ENCODE results near the gene POLR3B.
"Not testable (repeated sequence)": the region's sequence is repeated elsewhere in the genome, so short reads cannot be mapped to it uniquely, and the experiment has no call there.

The POLR3B gene

GRCh38 chr12:106477627-106478026 lies 120.1 kb downstream of the POLR3B start:
- not testable (repeated sequence) for DNase-seq

DNA sequence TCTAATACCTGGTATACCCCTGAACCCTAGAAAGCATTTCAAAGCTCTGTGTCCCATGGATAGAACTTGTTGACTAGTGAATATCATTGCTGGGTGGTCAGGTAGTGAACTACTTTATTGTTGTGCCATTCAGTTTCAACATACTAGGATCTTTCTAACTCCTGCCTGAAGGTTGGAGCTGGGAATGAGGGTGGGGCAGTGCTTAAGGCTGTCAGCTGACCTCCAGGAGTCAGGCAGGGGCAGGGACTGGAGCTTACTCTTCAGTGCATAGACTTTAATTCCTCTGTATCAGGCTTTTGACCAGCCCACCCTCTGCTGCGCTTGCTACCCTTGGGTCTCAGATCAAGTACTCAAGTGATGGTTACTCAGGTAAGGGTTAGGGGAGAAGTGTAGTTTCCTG lies 122.7 kb downstream of the POLR3B start:
- DNase-seq, result no peak

DNA sequence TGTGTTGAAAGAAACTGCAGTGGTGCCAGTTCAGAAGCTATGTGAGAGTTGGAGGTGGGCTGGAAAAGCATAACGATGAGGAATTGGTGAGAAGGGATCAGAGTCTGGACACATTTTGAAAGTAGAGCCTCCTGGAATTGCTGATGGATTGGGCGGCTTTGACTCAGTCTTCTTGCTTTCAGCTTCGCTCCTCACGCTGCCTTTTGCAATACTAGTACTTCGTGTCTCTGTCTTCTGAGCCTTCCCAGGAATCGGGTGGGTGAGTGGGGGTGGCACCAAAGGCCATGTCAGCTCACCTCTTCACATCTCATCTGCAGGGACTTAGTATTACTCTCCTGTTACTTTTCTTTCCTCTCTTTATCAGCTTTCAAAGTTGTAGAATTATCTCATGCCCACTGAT lies 123.7 kb downstream of the POLR3B start:
- no peak for DNase-seq

DNA sequence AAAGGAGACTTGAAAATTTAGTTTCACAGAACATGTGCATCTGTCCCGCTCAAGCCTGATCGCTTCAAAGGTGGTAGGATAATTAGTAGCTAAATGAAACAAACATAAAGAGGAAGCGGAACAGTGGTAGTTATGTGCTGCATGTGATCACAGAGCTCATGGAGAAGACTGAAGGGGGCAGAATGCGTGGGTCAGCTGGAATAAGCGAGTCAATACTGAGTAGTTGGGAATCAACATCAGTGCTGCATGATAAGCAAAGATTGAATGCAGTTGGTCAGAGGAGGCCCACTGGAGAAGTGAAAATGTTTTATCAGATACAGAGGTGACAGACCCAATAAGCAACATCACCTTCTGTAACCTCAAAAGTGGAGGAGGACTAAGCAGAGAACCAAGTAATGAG lies 130.1 kb downstream of the POLR3B start:
- no peak for DNase-seq

DNA sequence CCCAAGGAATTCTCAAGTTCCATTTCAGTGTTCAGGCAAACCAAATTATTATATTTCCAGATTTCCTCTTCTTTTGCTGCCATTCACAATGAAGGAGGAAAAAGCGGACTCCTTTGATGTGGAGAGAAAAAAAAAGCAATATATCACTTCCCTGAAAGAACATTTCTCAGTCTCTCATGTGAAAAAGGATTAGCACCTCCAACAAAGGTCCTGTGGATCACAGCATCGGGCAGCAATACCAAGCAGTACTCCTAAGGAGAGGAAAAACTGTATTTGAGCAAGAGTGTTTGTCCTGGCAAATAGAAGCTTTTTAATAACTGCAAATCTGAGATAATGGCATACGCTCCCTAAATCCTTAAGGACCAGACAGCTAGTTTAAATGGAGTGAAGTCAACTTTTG lies 131.3 kb downstream of the POLR3B start:
- no peak for DNase-seq

DNA sequence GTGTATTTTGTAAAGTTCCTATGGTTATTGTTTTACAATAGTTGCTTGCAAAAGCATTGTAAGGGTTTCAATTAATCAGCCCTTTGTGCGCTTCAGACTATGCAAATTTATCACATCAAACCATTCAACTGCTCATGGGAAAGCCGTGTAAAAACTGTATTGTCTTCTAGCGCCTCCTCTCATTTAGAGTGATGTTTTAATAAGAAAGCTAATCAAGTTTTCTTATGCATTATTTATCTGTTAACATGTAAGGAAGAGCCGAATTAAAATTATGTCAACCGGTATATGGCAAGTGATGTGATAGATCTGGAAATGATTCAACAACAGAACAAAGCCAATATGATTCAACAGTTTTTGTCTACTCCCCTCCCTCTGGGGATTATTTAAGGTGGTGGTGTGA lies 132.7 kb downstream of the POLR3B start:
- no peak for DNase-seq

- DNase-seq, result no peak
Observed at GRCh38 chr12:106492857-106493256, 135.3 kb downstream of the POLR3B start.

GRCh38 chr12:106493531-106493930 lies 136.0 kb downstream of the POLR3B start:
- DNase-seq, result no peak

DNA sequence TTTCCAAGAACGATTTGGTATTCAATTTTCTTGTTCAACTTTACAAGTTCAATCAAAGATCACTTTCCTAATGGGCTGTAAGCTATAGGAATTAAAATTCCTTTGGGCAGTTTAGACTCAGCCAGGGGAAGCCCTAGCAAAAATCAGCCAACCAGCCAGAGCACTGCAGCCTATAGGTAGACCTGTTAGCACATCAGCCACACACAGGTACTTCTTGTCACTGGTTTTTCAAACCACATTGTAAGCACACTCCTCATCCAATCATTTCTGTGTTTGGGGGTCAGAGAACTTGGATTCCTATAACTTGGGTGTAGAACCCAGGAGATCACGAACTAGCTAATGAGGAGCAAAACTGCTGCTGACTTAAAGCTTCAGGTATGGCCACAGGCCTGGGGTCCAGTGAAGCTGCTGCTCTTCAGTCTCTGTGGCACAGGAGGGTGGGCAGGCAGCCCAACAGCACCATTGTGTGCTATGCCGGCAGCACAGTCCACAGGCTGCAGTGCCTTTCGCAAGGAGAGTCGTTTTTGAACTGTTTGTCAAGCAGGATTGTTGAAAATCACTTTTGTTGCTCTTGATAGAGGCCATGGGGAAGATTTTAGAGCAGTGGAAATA lies 137.9 kb downstream of the POLR3B start:
- DNase-seq, result no peak

DNA sequence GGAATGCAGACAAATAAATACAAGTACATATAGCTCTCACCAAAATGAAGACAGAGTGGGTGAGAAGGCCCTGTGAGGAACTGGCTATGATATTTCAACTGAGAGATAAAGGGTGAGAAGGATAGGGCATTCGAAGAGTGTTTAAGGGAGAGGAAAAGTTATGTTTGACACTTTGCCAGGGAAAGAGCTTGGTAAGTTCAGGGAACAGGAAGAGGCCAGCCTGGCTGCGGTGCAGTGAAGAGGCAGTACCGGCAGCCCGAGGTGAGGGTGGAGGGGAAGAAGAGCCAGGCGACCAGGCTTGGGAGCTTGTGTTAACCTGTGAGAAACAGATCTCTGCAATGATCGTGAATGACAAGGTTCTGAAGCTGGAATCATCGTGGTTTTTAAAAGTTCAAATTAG lies 140.5 kb downstream of the POLR3B start:
- no peak for DNase-seq

- no peak for DNase-seq
Observed at GRCh38 chr12:106499628-106500027, 142.1 kb downstream of the POLR3B start.

DNA sequence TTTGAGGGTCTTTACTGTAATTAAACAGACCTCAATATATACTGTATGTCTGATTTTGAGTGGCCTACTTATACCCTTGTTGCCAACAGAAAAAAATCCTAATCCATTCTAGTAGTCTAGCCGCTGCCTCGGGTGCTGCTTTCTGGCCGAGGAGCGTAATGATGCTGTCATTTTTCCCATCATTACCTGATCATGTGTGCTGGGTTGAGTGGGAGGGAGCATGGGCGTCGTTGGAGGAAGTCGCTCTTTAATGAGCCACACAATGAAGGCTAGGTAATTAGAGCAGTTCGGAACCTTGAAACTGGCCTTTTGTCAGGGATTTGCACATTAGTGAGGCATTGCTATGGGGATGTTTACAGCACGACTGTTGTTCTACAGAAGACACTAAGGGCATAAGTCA lies 149.1 kb downstream of the POLR3B start:
- DNase-seq, result no peak

- no peak for DNase-seq
Observed at GRCh38 chr12:106508966-106509365, 151.4 kb downstream of the POLR3B start.

DNA sequence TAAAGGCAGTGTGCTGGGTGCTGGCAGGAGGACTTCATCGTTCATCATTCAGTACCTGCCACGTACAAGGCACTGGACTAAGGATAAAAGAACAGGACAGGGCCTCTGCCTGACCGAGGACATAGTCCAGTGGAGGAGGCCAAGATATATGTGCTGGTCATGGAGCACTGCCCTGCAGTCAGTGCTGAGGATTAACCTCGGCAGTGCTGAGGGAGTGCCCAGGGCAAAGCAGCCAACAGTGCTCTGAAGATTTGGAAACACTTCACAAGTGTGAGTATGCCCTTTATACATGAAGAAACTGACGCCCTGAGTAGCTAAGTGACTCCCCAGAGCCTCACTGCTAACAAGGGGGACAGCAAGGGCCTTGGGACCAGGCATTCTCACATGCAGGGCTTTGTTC lies 153.8 kb downstream of the POLR3B start:
- no peak for DNase-seq

GRCh38 chr12:106517314-106517713 lies 159.8 kb downstream of the POLR3B start:
- DNase-seq, result no peak

GRCh38 chr12:106519607-106520021 lies 162.1 kb downstream of the POLR3B start:
- no peak for DNase-seq

- DNase-seq, result no peak
Observed at GRCh38 chr12:106521901-106522300, 164.4 kb downstream of the POLR3B start.

DNA sequence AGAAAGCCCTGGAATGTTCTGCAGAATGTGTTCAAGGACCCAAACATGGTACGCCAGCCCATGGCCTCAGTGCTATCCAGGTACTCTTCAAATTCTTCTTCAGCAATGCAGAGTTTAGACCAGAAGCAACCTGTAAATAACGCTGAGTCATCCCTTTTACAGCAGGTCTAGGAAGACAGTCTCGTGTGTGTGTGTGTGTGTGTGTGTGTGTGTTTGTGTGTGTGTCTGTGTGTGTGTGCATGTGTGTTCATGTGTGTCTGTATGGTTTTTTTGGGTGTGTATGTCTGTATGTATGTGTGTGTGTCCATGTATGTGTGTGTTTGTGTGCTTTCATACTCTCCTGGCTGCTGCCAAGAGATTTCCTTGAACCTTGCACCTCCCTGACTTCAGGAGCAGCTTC lies 165.2 kb downstream of the POLR3B start:
- DNase-seq, result no peak

DNA sequence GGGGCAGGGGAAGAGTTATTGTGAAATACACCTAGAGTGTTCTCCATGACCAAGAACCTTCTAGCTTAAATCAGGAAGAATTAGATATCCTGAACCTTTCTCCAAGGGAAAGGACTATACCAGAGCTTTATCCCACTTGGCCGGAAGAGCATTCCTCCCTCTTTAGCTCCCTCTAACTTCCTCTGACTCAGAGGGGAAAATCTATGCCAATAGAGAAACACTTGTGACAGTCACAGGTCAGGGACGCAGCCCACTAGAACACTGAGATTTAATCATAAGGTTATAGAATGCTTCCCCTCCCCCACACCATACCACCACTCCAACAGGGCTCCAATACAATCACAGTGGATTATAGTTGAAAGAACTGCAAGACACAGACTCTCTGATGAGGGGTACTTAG lies 169.8 kb downstream of the POLR3B start:
- no peak for DNase-seq

DNA sequence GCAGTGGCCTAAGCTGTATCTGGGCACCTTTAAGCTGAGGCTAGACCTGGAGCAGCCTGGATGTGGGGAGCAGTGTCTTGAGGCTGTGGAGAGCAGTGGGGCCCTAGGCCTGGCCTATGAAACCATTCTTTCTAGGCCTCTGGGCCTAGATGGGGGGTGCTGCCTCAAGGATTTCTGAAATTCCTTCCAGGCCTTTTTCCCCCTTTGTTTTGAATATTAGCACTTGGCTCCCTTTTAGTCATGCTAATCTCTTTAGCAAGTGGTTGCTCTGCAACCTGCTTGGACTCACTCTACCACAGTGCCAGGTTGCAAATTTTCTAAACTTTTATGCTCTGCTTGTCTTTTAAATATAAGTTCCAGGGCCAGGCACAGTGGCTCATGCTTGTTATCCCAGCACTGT lies 183.7 kb downstream of the POLR3B start:
- no peak for DNase-seq

DNA sequence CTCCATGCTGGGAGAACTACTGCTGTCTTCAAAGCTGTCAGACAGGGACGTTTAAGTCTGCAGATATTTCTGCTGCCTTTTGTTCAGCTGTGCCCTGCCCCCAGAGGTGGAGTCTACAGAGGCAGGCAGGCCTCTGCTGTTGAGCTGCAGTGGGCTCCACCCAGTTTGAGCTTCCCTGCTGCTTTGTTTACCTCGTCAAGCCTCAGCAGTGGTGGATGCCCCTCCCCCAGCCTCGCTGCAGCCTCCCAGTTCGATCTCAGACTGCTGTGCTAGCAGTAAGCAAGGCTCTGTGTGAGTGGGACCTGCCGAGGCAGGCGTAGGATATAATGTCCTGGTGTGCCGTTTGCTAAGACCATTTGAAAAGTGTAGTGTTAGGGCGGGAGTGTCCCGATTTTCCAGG lies 193.9 kb downstream of the POLR3B start:
- no peak for DNase-seq

DNA sequence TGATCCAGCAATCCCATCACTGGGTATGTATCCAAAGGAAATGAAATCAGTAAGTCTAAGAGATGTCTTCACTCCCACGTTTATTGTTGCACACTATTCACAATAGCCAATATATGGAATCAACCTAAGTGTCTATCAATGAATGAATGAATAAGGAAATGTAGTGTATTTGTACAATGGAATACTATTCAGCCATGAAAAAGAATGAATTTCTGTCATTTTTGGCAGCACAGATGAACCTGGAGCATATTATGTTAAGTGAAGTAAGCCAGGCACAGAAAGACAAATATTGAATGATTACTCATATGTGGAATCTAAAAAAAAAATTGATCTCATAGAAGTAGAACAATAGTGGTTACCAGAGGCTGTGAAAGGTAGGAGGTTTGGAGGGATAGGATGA lies 194.7 kb downstream of the POLR3B start:
- DNase-seq, result no peak

Data from activated effector memory CD4-positive, alpha-beta T cell treated with anti-CD3 and anti-CD28 coated beads, Interleukin-2, amount 50 U/mL, for 16 hours (primary cell).